ENCODE measurements around the gene STYK1. TPM values are rescaled to one million over a fixed set of nuclear protein-coding genes. Genes with fewer than 3 reads are reported as not detected.
"Not testable (repeated sequence)": the region's sequence is repeated elsewhere in the genome, so short reads cannot be mapped to it uniquely, and the experiment has no call there.

Gene STYK1
- total and polyA plus RNA-seq, 11 donors, result 0.01 to 0.21 TPM; not detected in 9

GRCh38 chr12:10664499-10664898 is 9.4 kb downstream of the STYK1 start:
- no peak for DNase-seq
- Histone ChIP-seq H3K4me3 (no peak overlapping the region), H3K9me3 (no peaks in the 10 kb centered on the region), H3K27ac (no peak overlapping the region), H3K4me1 (no peaks in the 10 kb centered on the region), H3K27me3 (peaks cover 0 to 4% (median 0%) of the 10 kb centered on the region in 9 donors), H3K36me3 (no peaks in the 10 kb centered on the region)
- TF ChIP-seq POLR2A (IDR thresholded peaks at IDR 0.05), result no peak
- ATAC-seq, result no peak
- intact Hi-C loops (cut with DNase I), result no loop called here
- 59 to 79% (median 74%) methylated on average over 2 of the region's 2 CpGs for WGBS, 4 donors

GRCh38 chr12:10663869-10664268 is 10.0 kb downstream of the STYK1 start:
- peaks cover 0 to 4% (median 0%) of the 10 kb centered on the region in 9 donors for H3K27me3 ChIP-seq
- DNase-seq (no peak), ATAC-seq (no peak)
- no peaks in the 10 kb centered on the region for H3K4me1 ChIP-seq
- H3K36me3 ChIP-seq, result no peaks in the 10 kb centered on the region
- no peaks in the 10 kb centered on the region for H3K9me3 ChIP-seq
- H3K27ac ChIP-seq, result no peak overlapping the region
- WGBS, 4 donors, result 77 to 81% (median 78%) methylated on average over 3 of the region's 3 CpGs
- TF ChIP-seq CTCF (IDR thresholded peaks at IDR 0.05) (no peak), POLR2A (IDR thresholded peaks at IDR 0.05) (no peak)
- intact Hi-C loops (cut with DNase I), result no loop called here
- no peak overlapping the region for H3K4me3 ChIP-seq

- WGBS, 4 donors, result 72 to 79% (median 75%) methylated on average over 3 of the region's 3 CpGs
- H3K4me3 ChIP-seq, result no peak overlapping the region
- H3K27ac ChIP-seq, result no peak overlapping the region
- DNase-seq (no peak), ATAC-seq (no peak)
- H3K9me3 ChIP-seq, result peaks cover 0 to 8% (median 0%) of the 10 kb centered on the region in 12 donors
- H3K27me3 ChIP-seq, result peaks cover 0 to 4% (median 0%) of the 10 kb centered on the region in 9 donors
- TF ChIP-seq CTCF (IDR thresholded peaks at IDR 0.05) (no peak), POLR2A (IDR thresholded peaks at IDR 0.05) (no peak)
- H3K36me3 ChIP-seq, result no peaks in the 10 kb centered on the region
- intact Hi-C loops (cut with DNase I), result no loop called here
- H3K4me1 ChIP-seq, result no peaks in the 10 kb centered on the region
Observed at GRCh38 chr12:10661338-10661737, 12.5 kb downstream of the STYK1 start.

GRCh38 chr12:10654003-10654402 is 19.8 kb downstream of the STYK1 start:
- Histone ChIP-seq H3K4me3 (no peak overlapping the region), H3K27ac (no peak overlapping the region), H3K4me1 (no peaks in the 10 kb centered on the region), H3K27me3 (no peaks in the 10 kb centered on the region), H3K36me3 (no peaks in the 10 kb centered on the region), H3K9me3 (peaks cover 0 to 8% (median 0%) of the 10 kb centered on the region in 12 donors)
- no peak for DNase-seq
- TF ChIP-seq POLR2A (IDR thresholded peaks at IDR 0.05), result no peak
- no peak for TF ChIP-seq CTCF (IDR thresholded peaks at IDR 0.05)
- ATAC-seq, result no peak
- intact Hi-C loops (cut with DNase I), result no loop called here

GRCh38 chr12:10652192-10652591 is 21.7 kb downstream of the STYK1 start:
- Histone ChIP-seq H3K4me3 (no peak overlapping the region), H3K27me3 (no peaks in the 10 kb centered on the region), H3K4me1 (no peaks in the 10 kb centered on the region), H3K27ac (no peak overlapping the region), H3K36me3 (no peaks in the 10 kb centered on the region), H3K9me3 (peaks cover 0 to 8% (median 0%) of the 10 kb centered on the region in 12 donors)
- ATAC-seq, result no peak
- WGBS, 4 donors, result 59 to 65% (median 62%) methylated on average over 3 of the region's 3 CpGs
- intact Hi-C loops (cut with DNase I), result no loop called here
- DNase-seq, result no peak
- no peak for TF ChIP-seq CTCF (IDR thresholded peaks at IDR 0.05)
- TF ChIP-seq POLR2A (IDR thresholded peaks at IDR 0.05), result no peak

- H3K27me3 ChIP-seq; DNase-seq; ATAC-seq; H3K27ac ChIP-seq; H3K4me3 ChIP-seq; H3K36me3 ChIP-seq; intact Hi-C loops (cut with DNase I); H3K4me1 ChIP-seq: not testable (repeated sequence)
- peaks cover 0 to 27% (median 14%) of the 10 kb centered on the region in 12 donors for H3K9me3 ChIP-seq
Observed at GRCh38 chr12:10646576-10646975, 27.3 kb downstream of the STYK1 start.

Measured in heart left ventricle (tissue), 16 donors.